Measurements from ENCODE around the gene MTARC1.

- TF ChIP-seq CTCF (IDR thresholded peaks at IDR 0.05) (no peak), EP300 (IDR thresholded peaks at IDR 0.05; ENCODE audit: low read depth) (no peak), POLR2A (IDR thresholded peaks at IDR 0.05) (no peak)
Observed at GRCh38 chr1:220755309-220755708, 31.4 kb upstream of the MTARC1 start.
